ENCODE results near the gene SHISA7. TPM values are rescaled to one million over a fixed set of nuclear protein-coding genes. Genes with fewer than 3 reads are reported as not detected.

SHISA7 gene
- 1.5 TPM for total RNA-seq

DNA sequence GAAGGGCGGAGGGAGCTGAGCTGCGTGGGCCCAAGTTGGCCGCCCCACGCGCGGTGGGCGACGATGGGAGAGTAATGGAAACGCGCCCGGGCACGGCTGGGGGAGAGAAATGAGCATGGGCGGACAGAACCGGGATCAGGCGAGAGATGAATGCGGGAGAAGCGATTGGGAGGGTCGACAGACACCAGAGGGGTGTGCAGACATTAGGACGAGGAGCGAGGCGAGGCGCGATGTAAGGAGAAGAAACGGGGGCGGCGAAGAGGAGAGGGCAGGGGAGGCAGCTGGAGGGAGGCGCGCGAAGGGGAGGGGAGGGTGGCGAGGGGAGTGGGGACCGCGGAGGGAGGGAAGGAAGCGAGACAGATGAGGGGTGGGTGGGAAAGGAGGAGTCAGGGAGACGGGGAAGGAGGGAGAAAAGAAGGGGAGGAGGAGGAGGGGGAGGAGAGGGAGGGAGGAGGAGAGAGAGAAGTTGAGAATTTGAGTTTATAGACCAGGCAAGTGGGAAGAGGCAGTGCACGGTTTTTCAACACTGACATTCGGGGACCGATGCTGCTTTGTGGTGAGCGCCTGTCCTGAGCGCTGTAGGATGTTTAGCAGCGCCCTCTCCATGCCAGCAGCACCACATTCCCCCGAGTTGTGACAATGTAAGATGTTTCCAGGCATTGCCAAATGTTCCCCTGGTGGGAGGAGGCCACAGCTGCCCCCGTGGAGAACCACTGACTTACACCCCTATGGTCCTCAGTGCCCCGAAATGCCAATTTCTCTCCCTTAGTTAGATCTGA is at the start of gene SHISA7:
Gene SHISA7 (minus strand): TSS at position 256 of the 779 bp plus-strand sequence. CDS start 437 bp downstream, outside the sequence.

GRCh38 chr19:55487924-55488687 is 45.0 kb upstream of the SHISA7 start, which contains the start of gene SSC5D:
SSC5D (plus strand) TSS chr19:55488436; CDS start chr19:55488590, 154 bp downstream.

GRCh38 chr19:55484593-55485438 is 41.7 kb upstream of the SHISA7 start, which contains the start of gene NAT14:
NAT14 (plus strand) TSS chr19:55485188; CDS start chr19:55485709, 521 bp downstream.

GRCh38 chr19:55476100-55476775 is 33.1 kb upstream of the SHISA7 start, which contains the start of gene ZNF628:
ZNF628 (plus strand) TSS chr19:55476617; CDS start chr19:55479911, 3,294 bp downstream.

DNA sequence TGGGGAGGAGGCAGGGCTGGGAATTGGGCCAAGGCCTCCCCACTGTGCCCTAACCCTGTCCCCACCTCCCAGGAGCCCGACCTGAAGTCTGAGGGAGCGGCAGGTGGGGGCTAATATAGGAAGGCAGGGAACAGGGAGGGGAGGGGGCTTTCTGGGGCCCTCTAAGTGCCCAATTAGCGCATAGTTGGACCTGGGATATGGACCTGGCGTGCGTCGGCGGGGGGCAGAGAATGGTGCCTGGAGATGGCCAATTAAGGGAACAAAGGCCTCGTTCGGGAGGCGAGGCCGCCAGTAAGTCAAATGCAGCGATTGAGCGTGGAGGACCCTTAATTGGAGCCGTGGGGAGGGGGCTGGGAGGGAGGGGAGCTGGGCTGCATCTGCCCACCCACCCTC is 21.6 kb upstream of the SHISA7 start, which contains the start of gene C19orf85:
Gene C19orf85 (minus strand): TSS at position 90 of the 393 bp plus-strand sequence. CDS start 197 bp downstream, outside the sequence.

GRCh38 chr19:55461259-55461973 is 18.3 kb upstream of the SHISA7 start, which contains the start of gene ISOC2:
ISOC2 (minus strand) TSS chr19:55461642; CDS start chr19:55456486, 5,156 bp downstream.

DNA sequence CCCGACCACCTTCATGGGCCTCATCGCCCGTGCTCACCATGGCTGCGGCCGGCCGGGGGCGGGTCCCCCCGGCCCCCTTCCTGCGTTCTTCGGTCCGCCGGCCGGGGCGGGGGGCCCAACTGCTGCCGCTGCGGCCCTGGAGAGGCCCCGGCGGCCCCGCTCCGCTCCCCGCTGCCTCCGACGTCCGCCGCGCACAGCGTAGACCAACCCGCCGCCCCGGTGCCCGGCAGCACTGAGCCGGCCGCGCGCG is 35.6 kb downstream of the SHISA7 start, which contains the start of gene UBE2S:
Gene UBE2S (minus strand): TSS at position 239 of the 250 bp plus-strand sequence. CDS start 199 bp downstream, at position 40.

DNA sequence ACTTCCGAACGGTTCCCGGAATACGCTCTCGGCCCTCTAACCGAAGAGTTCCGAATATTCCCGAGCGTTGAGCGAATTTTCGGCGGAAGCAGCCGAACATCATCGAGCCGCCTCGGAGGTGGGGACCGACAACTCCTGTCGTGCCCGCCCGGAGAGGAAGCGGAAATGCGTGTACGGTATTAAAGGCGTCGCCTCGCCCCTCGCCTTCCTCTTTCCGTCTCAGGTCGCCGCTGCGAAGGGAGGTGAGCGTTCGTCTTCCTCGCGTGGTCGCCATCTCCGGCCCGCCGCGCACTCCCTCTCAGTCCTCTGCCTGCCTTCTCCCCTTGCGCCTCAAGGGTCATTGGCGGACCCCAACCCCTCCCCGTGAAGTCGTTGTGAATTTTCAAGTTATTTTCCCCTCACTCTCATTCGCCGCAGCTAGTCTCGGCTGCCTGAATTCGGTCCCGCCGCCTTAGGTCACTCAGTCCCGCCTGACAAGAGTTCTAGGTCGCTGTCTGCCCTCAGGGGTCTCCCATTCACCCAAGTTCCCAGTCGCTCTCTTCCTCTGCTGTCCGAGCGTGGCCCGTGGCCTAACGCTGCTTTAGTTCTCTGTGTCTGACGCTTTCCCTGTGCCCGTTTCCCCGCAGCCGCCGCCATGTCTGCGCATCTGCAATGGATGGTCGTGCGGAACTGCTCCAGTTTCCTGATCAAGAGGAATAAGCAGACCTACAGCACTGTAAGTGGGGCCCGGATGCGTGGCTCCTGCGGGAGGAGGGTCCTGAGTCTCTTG is 57.2 kb downstream of the SHISA7 start, which contains the start of gene RPL28:
Gene RPL28 (plus strand): TSS at position 209 of the 769 bp plus-strand sequence. CDS start 426 bp downstream, at position 635.

GRCh38 chr19:55384131-55384919 is 58.8 kb downstream of the SHISA7 start, which contains the start of gene TMEM238:
TMEM238 (minus strand) TSS chr19:55384292; CDS start chr19:55384259, 33 bp downstream.

Other genes starting within 250 kb of the SHISA7 start
- gene PTPRH, start 233.8 kb downstream of the SHISA7 start, total RNA-seq, result 6.1 TPM
- gene TMEM86B, start 214.5 kb downstream of the SHISA7 start, total RNA-seq, result 1.1 TPM
- 30.6 TPM for gene PPP6R1, start 184.3 kb downstream of the SHISA7 start, total RNA-seq
- 31.0 TPM for gene HSPBP1, start 163.2 kb downstream of the SHISA7 start, total RNA-seq
- 32.5 TPM for gene BRSK1, start 159.3 kb downstream of the SHISA7 start, total RNA-seq
- gene TMEM150B, start 118.0 kb downstream of the SHISA7 start, total RNA-seq, result 1.1 TPM
- 40.3 TPM for gene KMT5C, start 103.4 kb downstream of the SHISA7 start, total RNA-seq
- 0.60 TPM for gene COX6B2, start 88.6 kb downstream of the SHISA7 start, total RNA-seq
- not detected for gene GARIN5B, start 80.0 kb downstream of the SHISA7 start, total RNA-seq
- gene IL11, start 72.8 kb downstream of the SHISA7 start, total RNA-seq, result 1.1 TPM
- gene TMEM190, start 66.5 kb downstream of the SHISA7 start, total RNA-seq, result not detected
- gene TMEM238, start 59.0 kb downstream of the SHISA7 start, total RNA-seq, result 0.99 TPM
- gene RPL28, start 57.4 kb downstream of the SHISA7 start, total RNA-seq, result 472 TPM
- 21.2 TPM for gene UBE2S, start 35.5 kb downstream of the SHISA7 start, total RNA-seq
- 22.9 TPM for gene ISOC2, start 18.3 kb upstream of the SHISA7 start, total RNA-seq
- not detected for gene C19orf85, start 21.5 kb upstream of the SHISA7 start, total RNA-seq
- 2.3 TPM for gene ZNF628, start 33.3 kb upstream of the SHISA7 start, total RNA-seq
- 13.0 TPM for gene NAT14, start 41.9 kb upstream of the SHISA7 start, total RNA-seq
- gene SSC5D, start 45.1 kb upstream of the SHISA7 start, total RNA-seq, result 20.5 TPM
- gene SBK2, start 93.8 kb upstream of the SHISA7 start, total RNA-seq, result 0.99 TPM
- not detected for gene SBK3, start 102.2 kb upstream of the SHISA7 start, total RNA-seq
- gene ZNF579, start 137.5 kb upstream of the SHISA7 start, total RNA-seq, result 3.6 TPM
- 8.7 TPM for gene FIZ1, start 156.2 kb upstream of the SHISA7 start, total RNA-seq
- gene ZNF524, start 157.0 kb upstream of the SHISA7 start, total RNA-seq, result 10.4 TPM
- 5.4 TPM for gene ZNF865, start 162.3 kb upstream of the SHISA7 start, total RNA-seq
- 9.3 TPM for gene ZNF784, start 181.3 kb upstream of the SHISA7 start, total RNA-seq
- gene ZNF580, start 197.7 kb upstream of the SHISA7 start, total RNA-seq, result 10.8 TPM
- 9.7 TPM for gene ZNF581, start 200.3 kb upstream of the SHISA7 start, total RNA-seq
- gene CCDC106, start 204.9 kb upstream of the SHISA7 start, total RNA-seq, result 10.9 TPM
- gene U2AF2, start 211.7 kb upstream of the SHISA7 start, total RNA-seq, result 105 TPM
- 72.5 TPM for gene EPN1, start 231.9 kb upstream of the SHISA7 start, total RNA-seq